Kidney (tissue), 14 donors: ENCODE measurements around the gene LARP1. TPM values are rescaled to one million over a fixed set of nuclear protein-coding genes. Genes with fewer than 3 reads are reported as not detected.

Source experiments
- DNase-seq, 5 donors: peaks; one replicate each; pipeline ENCODE4 v3.0.0-alpha.2; 2013 to 2020
- FAIRE-seq: peaks from 2 replicates; lab custom pipeline; 2012; peaks lifted over from hg19 to GRCh38; lab: Jason Lieb, UNC
- H3K27ac ChIP-seq, 2 donors: one replicate each; pipeline ENCODE4 v1.7.0; 2013; ENCODE audit warnings: low read depth in 2 of 2, low read length in 2 of 2, inconsistent platforms in 1 of 2
- H3K27me3 ChIP-seq: one replicate; pipeline ENCODE4 v1.7.1; 2013; ENCODE audit warnings: low read length, inconsistent platforms; ENCODE audit not compliant: control insufficient read depth, insufficient read depth
- H3K36me3 ChIP-seq, 3 donors: one replicate each; pipeline versions ENCODE4 v1.7.0 to v1.7.1; 2013; ENCODE audit warnings: low read length in 3 of 3, control low read depth in 1 of 3, inconsistent platforms in 1 of 3; ENCODE audit not compliant: insufficient read depth in 3 of 3, control insufficient read depth in 2 of 3
- H3K4me1 ChIP-seq, 3 donors: one replicate each; pipeline versions ENCODE4 v1.7.0 to v1.7.1; 2013; ENCODE audit warnings: low read length in 3 of 3, inconsistent platforms in 1 of 3, low read depth in 1 of 3; ENCODE audit not compliant: control insufficient read depth in 2 of 3, insufficient read depth in 2 of 3
- H3K4me3 ChIP-seq, 3 donors: one replicate each; pipeline versions ENCODE4 v1.7.0 to v1.8.1; 2013; ENCODE audit warnings: low read length in 3 of 3, control low read depth in 1 of 3, inconsistent platforms in 1 of 3
- H3K9ac ChIP-seq, 3 donors: one replicate each; pipeline versions ENCODE4 v1.7.0 to v1.7.1; 2013; ENCODE audit warnings: low read length in 3 of 3, control low read depth in 1 of 3, inconsistent platforms in 1 of 3
- H3K9me3 ChIP-seq, 3 donors: one replicate each; pipeline versions ENCODE4 v1.7.0 to v1.7.1; 2013; ENCODE audit warnings: low read length in 3 of 3, control low read depth in 1 of 3, inconsistent platforms in 1 of 3; ENCODE audit not compliant: control insufficient read depth in 2 of 3, insufficient read depth in 1 of 3
- intact Hi-C: fragments of 100-400 bp; cut with DNase I; formaldehyde crosslinking; loops from one replicate; pipeline ENCODE4 v1.11.1; 2022
- polyA plus RNA-seq: library from polyadenylated mRNA; stranded (reverse); fragments of 350-450 nt; fragmentation: Illumina TruSeq; extraction: RNeasy Lipid Tissue Mini Kit (QIAGEN cat#74804); gene quantifications from one replicate; pipeline ENCODE4 v1.2.3, GENCODE V29; 2014; ENCODE audit warnings: low read depth, low replicate concordance; ENCODE audit not compliant: insufficient read depth
- total RNA-seq: library from RNA; stranded (reverse); fragmentation: NEBNext Ultra II Directional; extraction: Animal tissue kit (Norgen Biotek cat#: 25700); gene quantifications from one replicate; pipeline ENCODE4 v1.2.1, GENCODE V29; 2021
- TF ChIP-seq, protein P1 (sequence below): IDR thresholded peaks from 3 replicates; pipeline ENCODE4 v1.5.1; 2012; ENCODE audit warnings: mild to moderate bottlenecking, moderate library complexity, borderline replicate concordance; ENCODE audit not compliant: insufficient read depth; ENCODE audit errors: extremely low read depth
- donor health status: control.
- donor health status: control.
- donor health status: control.
- donor health status: control.
- donor health status: control.
- donor health status: DM: yes; HTN: yes; CAD: no.
- donor health status: Normal renal cell carcinoma (clear cell type).

LARP1 gene
- total and polyA plus RNA-seq, 2 donors from 2014 or later: 25.2 to 155 TPM

- Histone ChIP-seq H3K27me3 (no peaks in the 10 kb centered on the region), H3K9ac (no peak overlapping the region), H3K27ac (no peak overlapping the region), H3K9me3 (no peaks in the 10 kb centered on the region), H3K36me3 (peaks cover 23 to 69% (median 54%) of the 10 kb centered on the region in 3 donors), H3K4me1 (no peaks in the 10 kb centered on the region), H3K4me3 (no peak overlapping the region)
- intact Hi-C loops: no loop called here
- DNase-seq (no peak), FAIRE-seq (no peak)
- TF ChIP-seq, protein P1, sequence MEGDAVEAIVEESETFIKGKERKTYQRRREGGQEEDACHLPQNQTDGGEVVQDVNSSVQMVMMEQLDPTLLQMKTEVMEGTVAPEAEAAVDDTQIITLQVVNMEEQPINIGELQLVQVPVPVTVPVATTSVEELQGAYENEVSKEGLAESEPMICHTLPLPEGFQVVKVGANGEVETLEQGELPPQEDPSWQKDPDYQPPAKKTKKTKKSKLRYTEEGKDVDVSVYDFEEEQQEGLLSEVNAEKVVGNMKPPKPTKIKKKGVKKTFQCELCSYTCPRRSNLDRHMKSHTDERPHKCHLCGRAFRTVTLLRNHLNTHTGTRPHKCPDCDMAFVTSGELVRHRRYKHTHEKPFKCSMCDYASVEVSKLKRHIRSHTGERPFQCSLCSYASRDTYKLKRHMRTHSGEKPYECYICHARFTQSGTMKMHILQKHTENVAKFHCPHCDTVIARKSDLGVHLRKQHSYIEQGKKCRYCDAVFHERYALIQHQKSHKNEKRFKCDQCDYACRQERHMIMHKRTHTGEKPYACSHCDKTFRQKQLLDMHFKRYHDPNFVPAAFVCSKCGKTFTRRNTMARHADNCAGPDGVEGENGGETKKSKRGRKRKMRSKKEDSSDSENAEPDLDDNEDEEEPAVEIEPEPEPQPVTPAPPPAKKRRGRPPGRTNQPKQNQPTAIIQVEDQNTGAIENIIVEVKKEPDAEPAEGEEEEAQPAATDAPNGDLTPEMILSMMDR: no peak
Measured at GRCh38 chr5:154797762-154798161, 42.6 kb downstream of the LARP1 start.

DNA sequence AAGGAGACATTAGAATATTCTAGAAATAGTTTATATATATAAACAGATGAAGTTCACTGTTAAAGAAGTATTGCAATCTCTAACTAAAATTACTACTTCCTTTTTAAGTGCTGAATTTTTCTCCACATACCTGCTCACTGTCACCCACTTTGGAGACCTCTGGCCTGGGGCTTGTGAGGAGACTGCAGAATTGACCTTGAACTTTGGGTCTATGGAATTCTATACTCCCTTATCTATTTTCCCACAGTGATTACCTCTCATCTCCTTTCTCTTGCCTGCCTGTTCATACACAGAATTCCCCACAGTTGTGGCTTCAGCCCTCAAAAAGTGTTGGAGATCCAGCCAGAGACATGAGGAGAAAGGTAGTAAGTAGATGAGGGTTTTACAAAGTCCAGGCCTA lies 45.4 kb downstream of the LARP1 start:
- Histone ChIP-seq H3K36me3 (peaks cover 30 to 71% (median 70%) of the 10 kb centered on the region in 3 donors), H3K27me3 (no peaks in the 10 kb centered on the region), H3K4me1 (no peaks in the 10 kb centered on the region), H3K9ac (no peak overlapping the region), H3K9me3 (no peaks in the 10 kb centered on the region), H3K4me3 (no peak overlapping the region), H3K27ac (no peak overlapping the region)
- no peak for FAIRE-seq
- intact Hi-C loops: no loop called here
- DNase-seq: no peak
- TF ChIP-seq, protein P1: no peak

GRCh38 chr5:154801083-154801482 lies 45.9 kb downstream of the LARP1 start:
- no peaks in the 10 kb centered on the region for H3K27me3 ChIP-seq
- H3K36me3 ChIP-seq: peaks cover 30 to 76% (median 75%) of the 10 kb centered on the region in 3 donors
- no peak overlapping the region for H3K9ac ChIP-seq
- no peak for DNase-seq
- no peak overlapping the region for H3K27ac ChIP-seq
- H3K4me1 ChIP-seq: no peaks in the 10 kb centered on the region
- no peak for FAIRE-seq
- intact Hi-C loops: no loop called here
- TF ChIP-seq, protein P1: no peak
- no peaks in the 10 kb centered on the region for H3K9me3 ChIP-seq
- H3K4me3 ChIP-seq: no peak overlapping the region

GRCh38 chr5:154802050-154802449 lies 46.9 kb downstream of the LARP1 start:
- Histone ChIP-seq H3K27ac (no peak overlapping the region), H3K4me1 (no peaks in the 10 kb centered on the region), H3K9ac (no peak overlapping the region), H3K36me3 (peaks cover 30 to 78% (median 74%) of the 10 kb centered on the region in 3 donors), H3K9me3 (no peaks in the 10 kb centered on the region), H3K27me3 (no peaks in the 10 kb centered on the region), H3K4me3 (no peak overlapping the region)
- TF ChIP-seq, protein P1: no peak
- intact Hi-C loops: no loop called here
- DNase-seq (peak in 1 of 5 donors; percentile 59), FAIRE-seq (no peak)
